H1 (cell line): ENCODE measurements around the gene ZNF385D. TPM values are rescaled to one million over a fixed set of nuclear protein-coding genes. Genes with fewer than 3 reads are reported as not detected.

Experiments used
- CTCF ChIA-PET: fragments of 300-600 bp; sonication (Branson Sonifier 250); formaldehyde crosslinking; loops from one replicate; lab custom pipeline; 2021; ENCODE audit not compliant: partially characterized antibody; lab: Charles Lee
- POLR2A ChIA-PET: fragments of 300-600 bp; sonication (Branson Sonifier 250); formaldehyde crosslinking; loops from one replicate; lab custom pipeline; 2021; ENCODE audit warnings: inconsistent platforms; ENCODE audit not compliant: partially characterized antibody; lab: Charles Lee
- DNase-seq, 2 experiments: peaks; one replicate each; pipeline versions ENCODE4 v3.0.0 to v3.0.0-alpha.2; 2010 to 2022; ENCODE audit warnings: low spot score in 2 of 2, low read depth in 1 of 2, mixed read lengths in 1 of 2
- FAIRE-seq: peaks from 2 replicates; lab custom pipeline; 2011; peaks lifted over from hg19 to GRCh38; lab: Jason Lieb, UNC
- H2AFZ ChIP-seq: 2 replicates; pipeline ENCODE4 v1.8.1; 2012; ENCODE audit warnings: low read length, inconsistent platforms
- H2AK5ac ChIP-seq: 2 replicates; pipeline ENCODE4 v1.6.1; 2013; ENCODE audit warnings: low read depth, low read length
- H2BK120ac ChIP-seq: replicated peaks from 2 replicates; pipeline ENCODE3; 2013; ENCODE audit warnings: low read depth, low read length, inconsistent platforms
- H2BK12ac ChIP-seq: 2 replicates; pipeline ENCODE4 v1.6.1; 2013; ENCODE audit warnings: low read depth, low read length
- H2BK15ac ChIP-seq: 2 replicates; pipeline ENCODE4 v1.6.1; 2013; ENCODE audit warnings: low read length
- H2BK20ac ChIP-seq: 2 replicates; pipeline ENCODE4 v1.6.1; 2013; ENCODE audit warnings: low read length
- H2BK5ac ChIP-seq: 2 replicates; pipeline ENCODE4 v1.6.1; 2013; ENCODE audit warnings: low read depth, low read length
- H3K14ac ChIP-seq: 2 replicates; pipeline ENCODE4 v1.6.1; 2013; ENCODE audit warnings: inconsistent platforms; ENCODE audit not compliant: insufficient read length
- H3K18ac ChIP-seq: 2 replicates; pipeline ENCODE4 v1.6.1; 2013; ENCODE audit warnings: low read length; ENCODE audit errors: extremely low read depth
- H3K23ac ChIP-seq: 2 replicates; pipeline ENCODE4 v1.6.1; 2013; ENCODE audit warnings: inconsistent platforms; ENCODE audit not compliant: insufficient read length
- H3K23me2 ChIP-seq: 2 replicates; pipeline ENCODE4 v1.6.1; 2013; ENCODE audit warnings: low read depth, low read length
- H3K27ac ChIP-seq: 2 replicates; pipeline ENCODE4 v1.6.1; 2011; ENCODE audit warnings: low read depth, low read length, inconsistent platforms
- H3K27me3 ChIP-seq, 4 experiments: replicated peaks in 1 of 4; 1 replicate in 1 of 4; 2 replicates in 3 of 4; pipeline versions ENCODE4 v1.6.1 to v1.8.1; 2011 to 2013; ENCODE audit warnings: low read length in 3 of 4, mild to moderate bottlenecking in 3 of 4, inconsistent platforms in 2 of 4, mixed read lengths in 2 of 4, moderate library complexity in 1 of 4; ENCODE audit not compliant: control insufficient read depth in 3 of 4, insufficient read depth in 3 of 4; ENCODE audit errors: extremely low read depth in 1 of 4
- H3K36me3 ChIP-seq, 4 experiments: 2 replicates each; pipeline versions ENCODE4 v1.6.1 to v1.8.1; 2011 to 2013; ENCODE audit warnings: mild to moderate bottlenecking in 4 of 4, low read length in 3 of 4, moderate library complexity in 2 of 4, control low read depth in 1 of 4, inconsistent platforms in 1 of 4; ENCODE audit not compliant: insufficient read depth in 4 of 4, control insufficient read depth in 2 of 4
- H3K4ac ChIP-seq: replicated peaks from 2 replicates; pipeline ENCODE3; 2013; ENCODE audit warnings: low read length, low read depth, mixed read lengths, inconsistent platforms; ENCODE audit not compliant: insufficient read length
- H3K4me1 ChIP-seq, 4 experiments: replicated peaks in 1 of 4; 1 replicate in 1 of 4; 2 replicates in 3 of 4; pipeline versions ENCODE4 v1.6.1 to v1.8.1; 2011 to 2013; ENCODE audit warnings: low read length in 3 of 4, inconsistent platforms in 2 of 4, mixed read lengths in 1 of 4; ENCODE audit not compliant: insufficient read depth in 4 of 4, control insufficient read depth in 3 of 4
- H3K4me2 ChIP-seq, 2 experiments: 2 replicates each; pipeline versions ENCODE4 v1.6.1 to v1.8.1; 2011 to 2013; ENCODE audit warnings: low read depth in 2 of 2, low read length in 2 of 2, control low read depth in 1 of 2, inconsistent platforms in 1 of 2, mild to moderate bottlenecking in 1 of 2; ENCODE audit not compliant: insufficient read depth in 1 of 2
- H3K4me3 ChIP-seq, 4 experiments: fragments of 200-600, 300-600 bp in 1 of 4; sonication (generic), shearing (Covaris generic), sonication (Bioruptor Twin) in 1 of 4; 2 replicates each; pipeline versions ENCODE4 v1.5.1 to v1.8.1; 2011 to 2016; ENCODE audit warnings: low read length in 4 of 4, low read depth in 3 of 4, control low read depth in 2 of 4, inconsistent platforms in 2 of 4, mild to moderate bottlenecking in 2 of 4, mixed read lengths in 1 of 4, moderate library complexity in 1 of 4; ENCODE audit not compliant: insufficient read depth in 2 of 4; ENCODE audit errors: extremely low read depth in 1 of 4
- H3K56ac ChIP-seq: replicated peaks from 2 replicates; pipeline ENCODE3; 2013; ENCODE audit warnings: low read depth, mild to moderate bottlenecking, mixed read lengths, low read length, inconsistent platforms; ENCODE audit not compliant: insufficient read length
- H3K79me1 ChIP-seq: 2 replicates; pipeline ENCODE4 v1.6.1; 2013; ENCODE audit warnings: low read depth, low read length, control low read depth
- H3K79me2 ChIP-seq, 2 experiments: 2 replicates each; pipeline versions ENCODE4 v1.6.1 to v1.8.1; 2012 to 2013; ENCODE audit warnings: low read length in 2 of 2, mild to moderate bottlenecking in 2 of 2, inconsistent platforms in 1 of 2; ENCODE audit not compliant: insufficient read depth in 2 of 2, control insufficient read depth in 1 of 2
- H3K9ac ChIP-seq, 4 experiments: replicated peaks in 1 of 4; 1 replicate in 1 of 4; 2 replicates in 3 of 4; pipeline versions ENCODE4 v1.6.1 to v1.8.1; 2011 to 2013; ENCODE audit warnings: low read depth in 3 of 4, low read length in 3 of 4, control low read depth in 2 of 4, mild to moderate bottlenecking in 2 of 4, moderate library complexity in 2 of 4, inconsistent platforms in 1 of 4; ENCODE audit errors: extremely low read depth in 1 of 4
- H3K9me3 ChIP-seq, 2 experiments: 2 replicates each; pipeline versions ENCODE4 v1.6.1 to v1.8.1; 2012 to 2013; ENCODE audit warnings: mild to moderate bottlenecking in 2 of 2, moderate library complexity in 2 of 2, control low read depth in 1 of 2, inconsistent platforms in 1 of 2, low read depth in 1 of 2, low read length in 1 of 2, mixed read lengths in 1 of 2; ENCODE audit not compliant: insufficient read depth in 2 of 2
- H4K20me1 ChIP-seq, 2 experiments: replicated peaks in 1 of 2; 2 replicates each; pipeline versions ENCODE3 to v1.8.1; 2011 to 2013; ENCODE audit warnings: inconsistent platforms in 2 of 2, low read length in 2 of 2, mild to moderate bottlenecking in 1 of 2; ENCODE audit not compliant: insufficient read depth in 2 of 2, control insufficient read depth in 1 of 2
- H4K5ac ChIP-seq: 2 replicates; pipeline ENCODE4 v1.6.1; 2013; ENCODE audit warnings: low read length, low read depth, mixed read lengths, inconsistent platforms; ENCODE audit not compliant: insufficient read length
- H4K8ac ChIP-seq: 2 replicates; pipeline ENCODE4 v1.8.0; 2013; ENCODE audit warnings: mild to moderate bottlenecking, moderate library complexity, low read length, inconsistent platforms; ENCODE audit not compliant: insufficient read depth; ENCODE audit errors: extremely low read depth
- H4K91ac ChIP-seq: replicated peaks from 2 replicates; pipeline ENCODE3; 2013; ENCODE audit warnings: low read length, mixed read lengths, inconsistent platforms; ENCODE audit not compliant: insufficient read length
- CTCF ChIP-seq, 3 experiments: IDR thresholded peaks; 1 replicate in 2 of 3; 2 replicates in 1 of 3; pipeline versions ENCODE4 v1.5.1 to v1.6.1; 2011; ENCODE audit warnings: low read length in 3 of 3, mild to moderate bottlenecking in 3 of 3, inconsistent platforms in 2 of 3, low read depth in 1 of 3, moderate library complexity in 1 of 3; ENCODE audit not compliant: insufficient read depth in 1 of 3; ENCODE audit errors: control extremely low read depth in 1 of 3
- KDM5A ChIP-seq: fragments of 200-600 bp; IDR thresholded peaks from 2 replicates; pipeline ENCODE4 v1.7.1; 2012; ENCODE audit warnings: mild to moderate bottlenecking, low read length, inconsistent platforms, mixed read lengths
- RAD21 ChIP-seq, 2 experiments: IDR thresholded peaks in 1 of 2; conservative IDR thresholded peaks in 1 of 2; 2 replicates each; pipeline ENCODE4 v1.6.1; 2011; ENCODE audit warnings: low read depth in 2 of 2, low read length in 2 of 2, improper control_type of control experiment in 1 of 2, inconsistent platforms in 1 of 2, mild to moderate bottlenecking in 1 of 2, moderate library complexity in 1 of 2
- WGBS, 2 experiments: shearing (Covaris generic) in 1 of 2; methylation state at CpG; one replicate each; pipeline versions ENCODE4 v1.1.6 to v1.1.7; 2013 to 2015; ENCODE audit warnings: low lambda C conversion rate in 2 of 2, mixed read lengths in 2 of 2, inconsistent platforms in 1 of 2, low coverage in 1 of 2, missing lambda C conversion rate in 1 of 2; ENCODE audit not compliant: insufficient replicate concordance in 2 of 2, insufficient coverage in 1 of 2, insufficient read length in 1 of 2; ENCODE audit errors: extremely low coverage in 1 of 2, missing lambda C conversion rate in 1 of 2; 5-methylcytosine and 5-hydroxymethylcytosine counted together
- polyA plus RNA-seq, 7 experiments: library from polyadenylated mRNA; depleted of rRNA in 3 of 7; stranded (reverse) in 5 of 7; unstranded in 2 of 7; fragments of >200 nt in 5 of 7; fragments of 200-250 nt in 2 of 7; gene quantifications; 1 replicate in 5 of 7; 2 replicates in 1 of 7; 4 replicates in 1 of 7; pipeline versions ENCODE4 v1.2.1 to v1.2.3, GENCODE V29; 2011 to 2013; ENCODE audit warnings: missing spikeins in 2 of 7, mixed read lengths in 2 of 7
- total RNA-seq: library from RNA; stranded (reverse); fragmentation: NEBNext Ultra II Directional; extraction: Animal tissue kit (Norgen Biotek cat#: 25700); gene quantifications from 2 replicates; pipeline ENCODE4 v1.2.1, GENCODE V29; 2021

ZNF385D gene
- total and polyA plus RNA-seq, 2 of the 8 experiments (the other 6 are each of a cell fraction or from before 2014, with no cell fraction given), result 5.9 to 10.8 TPM

- H3K79me1 ChIP-seq, result no peaks in the 10 kb centered on the region
- H2AFZ ChIP-seq, result no peak overlapping the region
- no peak overlapping the region for H3K18ac ChIP-seq
- no peak overlapping the region for H2BK120ac ChIP-seq
- peaks cover 9% of the 10 kb centered on the region; the same call in 1 of the 2 replicates for H3K23me2 ChIP-seq
- H3K4me3 ChIP-seq, result no peak overlapping the region
- H3K9me3 ChIP-seq, result no peaks in the 10 kb centered on the region
- H3K4me1 ChIP-seq, result peaks cover 0 to 10% (median 3%) of the 10 kb centered on the region in 4 experiments; a peak in 3 of 7 replicates
- no peaks in the 10 kb centered on the region for H3K36me3 ChIP-seq
- H4K5ac ChIP-seq, result no peak overlapping the region
- POLR2A ChIA-PET, result no interaction called here
- no peaks in the 10 kb centered on the region for H4K20me1 ChIP-seq
- H3K4ac ChIP-seq, result no peak overlapping the region
- H3K23ac ChIP-seq, result no peak overlapping the region
- no peak overlapping the region for H3K56ac ChIP-seq
- no peak overlapping the region for H2BK20ac ChIP-seq
- no peak overlapping the region for H3K14ac ChIP-seq
- no peak overlapping the region for H4K8ac ChIP-seq
- peaks cover 0 to 3% of the 10 kb centered on the region in 2 experiments; a peak in 1 of 4 replicates for H3K79me2 ChIP-seq
- TF ChIP-seq KDM5A, result no peak
- TF ChIP-seq RAD21 (IDR thresholded peaks at IDR 0.05 in 1 of 2, conservative IDR thresholded peaks at IDR 0.05 in 1 of 2; ENCODE audit: low read depth in 2 of 2, low read length in 2 of 2), result peak; percentile 83 to 84
- peak in 2 of 3 experiments; percentile 60 to 82; a peak in 3 of 4 replicates for TF ChIP-seq CTCF (IDR thresholded peaks at IDR 0.05; ENCODE audit: control extremely low read depth in 1 of 3, insufficient read depth in 1 of 3, low read depth in 1 of 3, low read length in 3 of 3)
- H2BK15ac ChIP-seq, result no peak overlapping the region
- DNase-seq, result no peak
- H4K91ac ChIP-seq, result no peak overlapping the region
- peak; percentile 83 for FAIRE-seq
- no peak overlapping the region for H3K4me2 ChIP-seq
- H2BK5ac ChIP-seq, result no peak overlapping the region
- H3K9ac ChIP-seq, result no peak overlapping the region
- H3K27ac ChIP-seq, result no peak overlapping the region
- 15% methylated on average over 3 of the region's 3 CpGs; no CpG with 5 or more reads in 1 of the 2 experiments for WGBS, 2 experiments
- no peak overlapping the region for H2BK12ac ChIP-seq
- no peak overlapping the region for H2AK5ac ChIP-seq
- H3K27me3 ChIP-seq, result no peaks in the 10 kb centered on the region; a peak in 1 of 7 replicates
- CTCF ChIA-PET, result interaction anchor here (0.5 to 4.2 kb wide), 21 partner anchors 9 to 1759 kb away, joined by 3 to 36 read pairs (median 4); no protein-coding TSS in a partner anchor
Measured at GRCh38 chr3:21752749-21753347, 1.8 kb upstream of the ZNF385D start.
